Hippocampal formation (tissue), 2 donors: ENCODE data around the gene ZNF366.

Experiments used
- DNase-seq, 2 donors: peaks; one replicate each; lab custom pipeline; 2025; lab: John Stamatoyannopoulos, UW

Gene ZNF366

DNA sequence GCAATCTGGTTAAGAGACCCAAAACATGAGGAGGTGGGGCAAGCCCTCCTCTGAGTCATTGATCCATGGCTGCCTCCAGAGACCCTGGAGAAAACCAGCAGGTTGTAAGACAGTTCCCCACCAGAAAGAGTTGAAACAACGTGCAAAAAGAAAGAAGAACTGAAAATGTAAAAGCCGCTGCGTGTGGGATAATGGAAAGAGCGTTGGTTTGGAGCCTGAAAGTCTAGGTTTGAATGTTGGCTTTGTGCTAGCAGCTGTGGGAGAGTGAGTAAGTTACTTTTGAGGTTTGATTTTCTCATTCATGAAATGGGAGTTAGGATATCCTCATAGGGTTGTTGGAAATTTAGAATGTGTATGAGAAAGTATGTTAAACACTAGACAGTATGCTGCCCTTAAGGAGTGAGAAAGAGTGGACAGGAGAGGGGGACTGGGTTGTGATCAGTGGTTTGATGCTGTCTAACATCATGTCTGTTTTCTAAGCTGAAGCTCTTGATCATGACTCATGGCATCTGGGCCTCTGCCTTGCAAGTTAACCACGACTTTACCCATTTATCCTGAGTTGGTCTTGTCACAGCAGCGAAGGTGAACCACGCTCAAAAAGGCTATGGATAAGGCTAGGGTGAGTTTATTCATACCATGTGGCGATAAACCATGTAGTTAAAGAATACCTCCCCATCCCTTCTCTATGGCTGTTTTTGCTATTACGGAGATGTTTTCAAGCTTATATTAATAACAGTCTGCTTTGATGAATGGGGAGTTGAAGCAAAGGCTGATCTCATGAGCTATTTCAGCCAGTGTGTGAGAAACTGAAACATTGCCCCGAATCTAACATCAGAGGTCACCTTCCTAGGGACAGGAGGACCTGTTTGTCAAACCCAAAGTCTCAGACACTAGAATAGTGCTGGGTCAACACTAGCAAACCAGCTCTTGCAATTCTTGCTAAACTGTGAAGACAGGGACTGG, 41.3 kb downstream of the ZNF366 start:
- no peak for DNase-seq

DNA sequence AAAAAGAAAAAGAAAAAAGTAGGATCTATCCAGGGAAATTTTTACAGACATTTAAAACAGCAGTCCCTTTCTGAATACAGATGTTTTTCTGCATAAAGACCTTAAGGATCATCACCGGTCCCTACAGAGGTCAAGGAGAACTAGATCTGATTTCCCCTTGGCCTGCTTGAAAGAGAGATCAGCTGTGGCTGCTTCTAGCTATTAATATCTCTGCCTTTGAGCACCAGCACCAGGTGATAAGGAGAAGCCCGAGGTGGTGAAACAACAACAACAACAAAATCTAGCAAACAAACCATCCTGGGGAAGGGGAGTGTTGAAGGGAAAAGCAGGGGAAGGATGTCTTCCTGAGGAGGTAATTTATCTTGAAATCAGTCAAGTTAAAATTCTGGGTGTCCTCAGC, 42.1 kb downstream of the ZNF366 start:
- no peak for DNase-seq

DNA sequence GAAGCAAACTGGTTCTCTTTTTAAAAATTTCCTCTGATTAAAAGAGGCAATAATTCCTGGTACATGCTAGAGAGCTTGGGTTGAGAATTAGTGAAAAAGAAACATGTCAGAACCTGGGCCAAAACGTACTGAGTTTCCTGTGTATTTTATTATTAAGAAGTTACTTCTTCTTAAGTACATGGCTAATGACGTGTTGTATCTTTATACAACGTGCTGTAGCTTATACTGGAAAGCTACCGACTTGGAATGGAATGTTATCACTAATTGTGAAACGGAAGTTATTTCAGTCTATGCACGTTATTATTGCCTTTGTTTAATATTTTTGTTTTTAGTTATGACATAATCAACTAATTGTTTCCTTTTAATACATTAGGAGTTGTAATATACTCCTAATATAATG, 43.1 kb downstream of the ZNF366 start:
- no peak for DNase-seq

DNA sequence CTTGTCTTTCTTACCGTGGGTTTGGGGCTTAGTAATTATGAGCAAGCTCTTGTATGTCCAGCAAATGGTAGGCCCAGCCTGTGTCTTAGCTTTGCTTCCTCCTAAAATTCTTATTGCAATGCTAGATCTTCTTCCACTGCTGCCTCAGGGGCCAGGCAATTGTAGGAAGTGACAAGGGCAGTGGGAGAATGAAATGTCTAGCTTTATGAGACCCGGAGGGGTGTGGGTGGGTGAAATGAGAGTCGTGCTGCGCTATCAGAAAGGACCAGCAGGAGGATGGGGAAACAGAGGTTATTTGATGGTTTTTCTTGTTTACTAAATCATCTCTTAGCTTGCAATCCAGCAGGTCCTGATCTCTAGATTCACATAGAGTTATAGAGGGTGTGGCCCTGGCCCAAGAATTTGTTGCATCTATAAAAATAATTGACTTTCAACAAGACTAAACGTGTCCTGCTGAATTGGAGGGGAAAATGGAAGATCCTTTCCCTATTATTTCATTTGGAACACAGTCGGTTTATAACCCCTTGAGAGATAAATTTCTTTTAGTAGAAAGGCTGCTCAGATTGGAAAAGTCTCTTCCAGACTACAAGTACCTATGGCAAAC, 43.7 kb downstream of the ZNF366 start:
- DNase-seq = no peak

DNA sequence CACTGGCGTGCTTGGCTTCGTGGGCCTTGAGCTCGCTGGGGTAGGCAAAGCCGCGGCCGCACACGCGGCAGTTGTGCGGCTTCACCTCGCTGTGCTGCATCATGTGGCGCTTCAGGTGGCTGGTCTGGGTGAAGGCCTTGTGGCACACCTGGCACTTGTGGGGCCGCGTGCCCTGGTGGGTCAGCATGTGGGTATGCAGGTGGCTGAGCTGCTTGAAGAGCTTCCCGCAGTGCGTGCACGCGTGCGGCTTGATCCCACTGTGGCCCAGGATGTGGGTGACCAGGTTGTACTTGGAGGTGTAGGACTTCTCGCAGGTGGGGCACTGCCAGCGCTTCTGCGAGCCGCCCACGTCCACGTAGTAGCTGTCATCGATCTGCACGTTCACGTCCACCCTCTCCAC, 46.8 kb downstream of the ZNF366 start:
- DNase-seq = no peak

DNA sequence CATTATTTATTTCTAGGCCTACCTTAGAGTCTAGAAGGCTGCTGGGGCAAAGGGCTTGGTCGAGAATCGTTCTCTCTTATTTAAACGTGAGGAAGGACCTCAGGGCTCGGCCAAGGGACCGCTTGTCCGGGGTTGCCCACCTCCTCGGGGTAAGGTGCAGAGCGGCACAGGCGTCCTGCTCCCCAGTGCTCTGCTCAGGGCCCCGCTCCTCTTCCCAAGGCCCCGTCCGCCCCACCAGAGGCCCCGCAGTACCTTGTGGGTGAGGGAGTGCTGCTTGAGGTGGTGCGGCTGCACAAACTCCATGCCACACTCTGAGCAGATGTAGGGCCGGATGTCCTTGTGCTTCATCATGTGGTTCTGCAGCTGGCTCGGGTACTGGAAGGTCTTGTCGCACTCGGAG, 47.3 kb downstream of the ZNF366 start:
- no peak for DNase-seq

DNA sequence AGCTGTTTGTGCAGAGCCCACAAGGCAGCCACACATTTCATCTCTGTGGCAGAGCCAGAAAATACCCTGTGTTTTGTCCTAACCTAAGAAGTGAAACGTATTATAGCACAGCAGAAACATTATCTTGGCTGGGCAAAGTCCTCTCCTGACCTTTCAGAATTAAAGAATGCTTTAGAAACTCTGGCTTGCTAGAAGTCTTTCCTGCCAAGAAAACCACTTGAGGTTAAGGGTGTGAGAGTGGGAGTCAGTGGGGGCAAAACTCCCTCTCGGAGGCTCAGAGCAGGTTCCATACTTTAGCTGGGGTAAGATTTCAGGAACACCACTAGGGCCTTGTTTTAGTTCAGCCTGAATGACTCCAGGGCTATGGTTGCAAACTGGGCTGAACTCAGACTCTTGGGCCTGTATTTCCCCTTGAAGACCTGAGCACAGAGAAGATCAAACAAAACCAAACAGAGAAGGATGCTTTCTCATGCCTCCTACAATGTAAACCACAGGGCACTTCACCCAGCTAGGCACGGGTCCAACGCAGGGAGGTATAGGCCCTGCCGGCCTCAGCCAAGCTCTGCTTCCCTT, 48.0 kb downstream of the ZNF366 start:
- DNase-seq = no peak

DNA sequence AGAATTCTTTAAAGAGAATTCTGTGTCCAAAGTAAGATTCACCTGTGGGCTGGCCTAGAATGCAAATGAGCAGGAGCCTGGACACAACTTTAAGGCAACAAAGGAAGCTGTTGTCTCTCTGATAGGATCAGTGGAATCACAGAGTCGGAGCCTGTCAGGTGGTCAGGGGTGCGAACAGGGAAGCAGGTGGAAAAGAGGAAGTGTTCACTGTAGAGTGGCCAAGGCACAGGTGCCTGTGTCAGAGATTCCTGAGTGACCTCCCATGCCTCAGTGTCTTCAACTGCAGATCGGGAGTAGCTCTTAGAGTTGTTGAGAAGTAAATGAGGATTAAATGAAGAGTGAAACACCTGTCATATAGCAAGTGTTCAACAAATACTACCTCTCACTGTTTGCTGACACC, 48.8 kb downstream of the ZNF366 start:
- no peak for DNase-seq

DNA sequence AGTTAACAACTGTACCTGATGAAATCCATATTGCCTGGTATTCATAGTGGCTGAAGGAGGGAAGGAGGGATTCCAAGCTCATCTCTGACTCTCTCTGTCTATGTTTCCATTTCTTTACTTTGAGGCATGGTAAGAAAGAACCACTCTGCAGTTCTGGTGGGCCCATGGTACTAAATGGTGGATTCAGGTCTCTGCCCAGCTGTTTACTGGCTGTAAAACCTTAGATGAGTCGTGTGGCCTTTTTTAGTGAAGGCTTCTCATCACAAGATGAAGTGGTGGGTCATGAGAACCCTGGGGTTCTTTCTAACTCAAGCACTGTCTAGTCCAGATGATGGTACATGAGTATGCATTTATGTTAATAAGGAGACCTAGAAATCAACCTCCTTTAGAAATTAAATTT, 49.7 kb downstream of the ZNF366 start:
- DNase-seq = no peak

DNA sequence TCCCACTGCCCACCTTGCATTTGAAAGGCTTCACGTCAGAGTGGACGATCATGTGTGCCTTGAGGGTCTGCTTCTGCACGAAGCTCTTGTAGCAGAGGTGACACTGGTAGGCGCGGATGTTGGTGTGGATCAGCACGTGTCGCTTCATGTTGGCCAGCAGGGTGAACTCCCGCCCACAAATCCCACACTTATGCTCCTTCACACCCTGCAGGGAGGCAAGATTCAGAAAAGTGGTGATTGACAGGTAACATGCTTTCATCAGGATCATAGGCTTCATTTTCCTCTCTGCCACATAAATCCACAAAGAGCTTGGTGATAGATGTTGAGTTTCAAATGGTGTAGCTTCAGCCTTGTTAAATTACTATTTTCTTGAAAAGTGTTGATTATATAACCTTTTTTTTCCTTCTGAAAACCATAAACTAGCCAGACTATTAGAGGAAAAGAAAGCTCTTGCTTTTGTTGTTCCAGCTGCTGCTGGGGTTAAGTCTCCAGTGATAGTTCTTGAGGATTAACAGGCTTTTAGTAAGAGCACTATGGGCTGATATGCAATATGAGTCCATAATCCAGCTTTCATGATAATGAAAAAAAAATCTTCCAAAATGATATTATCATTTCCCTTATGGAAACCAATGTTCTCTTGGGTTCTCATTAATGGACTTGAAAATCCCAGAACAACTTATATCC, 50.7 kb downstream of the ZNF366 start:
- DNase-seq = no peak

DNA sequence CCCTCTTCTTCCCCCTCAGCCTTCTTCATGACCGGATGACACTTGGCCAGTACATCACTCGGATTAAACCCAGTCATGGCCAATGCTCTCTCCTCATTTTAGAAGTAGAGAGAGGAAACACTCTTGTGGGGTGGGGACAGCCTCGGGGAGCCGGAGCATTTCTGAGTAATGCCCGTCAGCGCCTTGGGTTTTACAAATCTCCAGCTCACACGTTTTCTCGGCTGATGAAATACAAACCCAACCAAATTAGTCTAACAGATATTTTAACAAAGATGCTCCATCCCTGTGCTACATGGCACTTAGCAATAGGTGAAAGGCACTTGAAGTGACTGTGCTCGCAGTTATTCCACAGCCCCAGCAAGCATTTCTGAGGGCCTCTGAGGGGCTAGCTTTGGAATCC, 51.7 kb downstream of the ZNF366 start:
- no peak for DNase-seq

DNA sequence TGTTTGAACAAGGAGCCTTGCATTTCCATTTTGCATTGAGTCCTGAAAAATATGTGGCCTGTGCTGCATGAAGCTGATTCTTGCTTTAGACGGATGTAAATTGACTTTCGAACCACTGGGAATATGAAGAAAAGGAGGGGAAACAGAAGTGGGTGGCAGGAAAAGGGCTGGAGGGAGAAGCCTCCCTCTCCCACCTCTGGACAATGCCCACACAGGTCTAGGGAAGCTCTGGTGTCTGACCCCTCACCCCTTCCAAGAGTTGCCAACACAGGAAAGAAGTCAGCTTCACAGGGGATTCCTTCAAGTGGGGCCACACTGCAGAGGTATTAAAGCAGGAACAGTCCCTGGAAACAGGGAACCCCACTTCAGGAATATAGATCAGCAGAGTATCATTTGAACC, 52.2 kb downstream of the ZNF366 start:
- DNase-seq = no peak

DNA sequence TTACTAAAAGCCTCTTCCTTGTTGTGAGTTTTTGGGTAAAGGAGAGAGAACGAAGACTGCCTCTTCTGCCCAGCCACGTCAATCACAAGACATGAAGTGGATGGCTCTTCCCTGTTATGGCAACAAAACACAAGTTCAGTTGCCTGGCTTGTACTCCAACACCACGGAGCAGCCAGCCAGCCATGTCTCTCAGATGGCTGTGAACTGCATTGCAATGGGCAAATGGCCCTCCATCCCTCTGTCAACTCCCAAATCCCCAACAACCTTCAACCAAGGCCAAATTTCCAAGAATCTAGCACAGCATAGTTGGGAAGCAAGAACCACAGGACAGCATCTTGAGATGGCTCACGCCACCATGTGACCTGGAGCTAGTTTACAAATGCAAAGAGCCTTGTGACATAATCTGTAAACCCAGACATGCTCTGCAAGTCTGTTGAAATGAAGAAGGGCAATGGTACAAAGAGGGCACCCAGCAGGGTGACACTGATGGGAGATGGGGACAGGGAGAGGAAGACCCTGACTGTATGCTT, 53.9 kb downstream of the ZNF366 start:
- no peak for DNase-seq

DNA sequence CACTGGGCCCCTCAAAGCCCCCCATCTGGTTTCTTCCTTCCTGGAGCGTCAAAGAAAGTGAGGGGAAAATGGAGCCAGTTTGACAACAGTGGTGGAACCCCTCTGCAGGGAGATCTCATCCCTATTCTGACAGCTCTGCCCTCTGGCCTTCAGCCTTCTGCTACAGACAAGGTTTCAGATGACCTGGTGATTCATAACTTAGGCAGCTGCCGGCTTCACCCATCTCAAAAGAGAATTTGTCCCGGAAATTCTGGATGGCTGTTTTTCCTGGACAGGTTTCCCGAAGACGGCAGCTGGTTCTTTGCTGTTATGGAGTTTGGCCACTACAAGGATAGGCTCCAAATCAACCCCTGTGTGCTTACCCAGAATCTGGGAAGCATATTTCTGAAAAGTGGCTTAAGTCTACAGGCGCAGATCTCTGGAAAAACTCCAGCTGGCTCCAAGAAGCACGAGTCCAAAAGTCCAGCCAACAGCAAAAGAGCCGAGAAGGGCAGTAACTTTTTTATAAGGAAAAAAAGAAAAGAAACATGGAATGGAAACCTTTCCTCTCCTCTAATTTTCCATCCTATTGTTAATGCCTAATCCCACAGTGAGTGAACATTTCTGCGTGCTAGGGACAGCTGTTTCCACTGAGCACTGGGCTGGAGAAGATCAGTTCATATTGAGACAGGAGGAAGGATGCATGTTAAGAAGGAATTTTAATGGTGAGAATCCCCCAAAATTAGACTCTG, 54.5 kb downstream of the ZNF366 start:
- no peak for DNase-seq

DNA sequence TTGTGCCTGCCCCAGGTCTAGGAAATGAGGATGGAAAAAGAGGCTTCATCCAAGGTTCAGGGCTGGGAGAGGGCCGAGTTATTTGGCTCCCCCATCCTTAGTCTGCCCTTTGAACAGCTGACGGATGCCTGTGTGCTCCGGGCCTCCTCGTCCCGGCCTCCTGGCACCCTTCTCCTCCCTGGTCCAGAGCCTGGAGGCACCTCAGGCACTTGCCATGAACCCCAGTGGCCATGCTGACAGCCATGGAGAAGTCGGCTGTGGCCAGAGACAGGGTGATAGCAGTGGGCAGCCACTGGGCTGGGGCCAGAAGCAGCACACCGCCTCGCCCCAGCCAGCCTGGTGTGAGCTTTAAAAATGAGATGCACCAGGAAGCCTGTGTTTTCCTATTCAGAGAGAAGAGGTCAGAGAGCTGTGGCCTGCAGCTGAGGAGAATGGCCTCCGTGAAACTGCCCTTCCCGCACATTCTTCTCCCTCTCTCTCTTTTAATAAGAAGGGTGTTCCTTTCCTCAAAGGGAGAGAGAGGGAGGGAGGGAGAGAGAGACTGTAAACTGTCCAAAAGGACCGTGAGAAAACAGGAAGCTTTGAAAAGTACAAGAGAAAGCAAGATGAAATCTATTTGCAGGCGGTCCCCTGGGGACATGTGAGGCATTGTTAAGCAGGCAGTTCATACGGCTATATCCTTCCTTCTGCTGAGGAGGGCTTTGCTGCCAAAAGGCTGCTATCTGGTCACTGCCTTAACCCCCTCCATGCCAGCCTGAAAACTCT, 55.3 kb downstream of the ZNF366 start:
- DNase-seq = no peak

DNA sequence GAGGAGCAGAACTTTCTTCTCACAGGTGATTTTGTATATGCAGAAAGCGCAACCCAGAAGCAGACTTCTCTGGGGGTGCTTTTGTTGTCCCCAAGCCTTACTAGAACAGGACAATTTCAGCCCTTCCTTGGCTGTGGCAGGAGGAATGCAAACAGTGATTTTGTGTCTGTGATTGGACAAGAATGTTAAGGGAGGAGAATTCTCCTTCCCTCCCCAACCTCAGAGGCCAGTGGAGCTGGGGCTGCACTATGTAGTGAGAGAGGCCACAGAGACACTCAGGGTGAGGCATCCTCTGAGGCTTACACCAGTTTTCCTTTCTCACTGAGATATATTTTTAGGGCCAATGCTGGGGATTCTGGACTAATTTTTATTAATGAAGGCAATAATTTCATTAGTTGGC, 58.8 kb downstream of the ZNF366 start:
- no peak for DNase-seq

DNA sequence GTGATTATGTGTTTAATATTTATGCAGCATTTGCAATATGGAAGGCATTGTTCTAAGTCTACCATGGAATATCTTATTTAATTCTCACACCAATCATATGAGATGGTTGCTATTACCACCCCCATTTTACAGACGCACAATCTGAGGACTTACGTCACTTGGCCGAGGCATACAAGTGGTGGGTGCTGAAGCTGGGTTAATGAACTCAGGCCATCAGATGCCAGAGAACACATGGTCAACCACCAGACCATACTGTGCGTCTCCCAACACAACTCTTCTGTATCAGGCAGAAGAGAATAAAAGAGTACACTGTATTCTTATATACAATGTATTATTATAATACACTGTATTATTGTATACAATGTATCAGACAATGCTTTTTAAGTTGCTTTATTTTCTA, 59.5 kb downstream of the ZNF366 start:
- DNase-seq = no peak

DNA sequence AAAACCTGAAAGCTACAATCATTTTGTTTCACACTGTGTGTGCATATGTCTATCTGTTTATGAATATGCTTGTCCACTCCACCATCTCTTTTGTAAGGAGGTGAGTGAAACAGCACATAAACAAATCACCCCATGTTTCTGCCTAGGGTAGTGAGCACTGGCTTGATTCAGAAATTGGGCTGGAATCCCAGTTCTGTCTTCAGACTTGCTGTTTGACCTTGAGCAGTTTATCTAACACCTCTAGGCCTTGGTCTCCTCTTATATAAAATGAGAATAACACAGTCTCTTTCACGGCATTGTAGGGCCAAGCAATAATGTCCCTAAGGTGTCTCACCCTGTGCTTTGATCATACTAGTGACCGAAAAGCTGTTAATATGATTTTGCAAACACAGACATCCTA, 61.2 kb downstream of the ZNF366 start:
- no peak for DNase-seq

DNA sequence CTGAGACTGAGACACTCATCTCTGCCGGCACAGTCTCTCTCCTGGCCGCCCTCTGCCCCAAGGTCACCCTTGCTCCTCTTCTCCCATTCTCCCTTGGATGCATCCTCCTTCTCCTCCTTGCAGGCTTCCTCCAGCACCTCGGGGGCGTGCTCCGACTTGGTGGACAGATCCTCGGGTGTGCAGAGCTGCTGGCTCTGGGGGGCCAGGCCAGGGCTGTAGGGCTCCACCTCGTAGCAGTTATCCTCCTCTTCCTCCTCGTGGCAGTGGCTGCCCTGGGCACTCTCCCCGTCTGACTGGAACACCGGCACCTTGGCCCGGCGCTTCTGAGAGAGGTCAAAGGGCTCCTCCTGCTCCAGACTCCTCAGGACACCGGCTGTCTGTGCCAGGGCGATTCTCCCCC, 63.3 kb downstream of the ZNF366 start:
- DNase-seq = no peak

DNA sequence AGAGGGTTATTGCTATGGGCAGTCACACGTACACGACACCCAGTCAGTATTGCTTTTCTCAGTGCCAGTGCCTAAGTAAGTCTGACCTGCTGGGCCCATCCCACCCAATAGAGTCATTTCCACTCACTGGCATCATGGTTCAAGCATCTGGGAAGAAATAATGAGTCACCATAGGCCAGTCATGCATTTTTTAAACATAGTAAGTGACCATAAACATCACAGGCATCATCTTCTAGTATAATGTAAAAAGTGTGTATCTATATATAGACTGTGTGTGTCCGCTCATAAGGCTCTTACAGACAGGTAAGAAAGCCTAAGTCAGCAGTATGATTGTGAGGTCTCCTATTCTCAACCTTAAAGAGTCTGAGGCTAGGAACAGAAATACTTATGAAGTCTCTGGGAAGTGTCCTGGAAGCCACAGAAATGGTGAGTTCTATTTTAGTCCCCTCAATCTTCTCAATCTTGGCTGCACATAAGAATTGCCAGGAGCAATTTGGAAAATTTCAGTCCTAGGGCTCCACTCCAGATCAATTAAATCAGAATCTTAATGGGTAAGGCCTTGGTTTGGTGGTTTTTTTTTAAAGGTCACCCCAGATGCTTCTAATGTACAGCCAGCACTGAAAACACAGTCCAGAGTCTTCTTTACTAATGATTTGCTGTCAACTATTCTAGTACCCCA, 65.2 kb downstream of the ZNF366 start:
- no peak for DNase-seq
